BLaER1 treated with 17β-estradiol and CSF1 and Interleukin-3, amounts not matched to agents 10 nM and 100 nM (cell line): ENCODE results near the gene DVL2.
A peak's percentile ranks its signal among the peaks of the same experiment; 100 is the strongest.

Source experiments
- H3K27ac ChIP-seq, 11 experiments: shearing (Covaris generic); formaldehyde crosslinking; 2 replicates each; pipeline ENCODE4 v1.8.1; 2022
- H3K27me3 ChIP-seq, 11 experiments: shearing (Covaris generic); formaldehyde crosslinking; 2 replicates each; pipeline ENCODE4 v1.8.1; 2022
- H3K36me3 ChIP-seq, 11 experiments: shearing (Covaris generic); formaldehyde crosslinking; 2 replicates each; pipeline ENCODE4 v1.8.1; 2022
- H3K4me1 ChIP-seq, 10 experiments: shearing (Covaris generic); formaldehyde crosslinking; 2 replicates each; pipeline ENCODE4 v1.8.1; 2022
- H3K4me2 ChIP-seq, 11 experiments: shearing (Covaris generic); formaldehyde crosslinking; 2 replicates each; pipeline ENCODE4 v1.8.1; 2022
- H3K4me3 ChIP-seq, 10 experiments: shearing (Covaris generic); formaldehyde crosslinking; 2 replicates each; pipeline ENCODE4 v1.8.1; 2022
- H3K9ac ChIP-seq, 11 experiments: shearing (Covaris generic); formaldehyde crosslinking; 2 replicates each; pipeline ENCODE4 v1.8.1; 2022
- H3K9me3 ChIP-seq, 11 experiments: shearing (Covaris generic); formaldehyde crosslinking; replicated peaks in 1 of 11; 2 replicates each; pipeline ENCODE4 v1.8.1; 2022
- H4K20me1 ChIP-seq, 11 experiments: shearing (Covaris generic); formaldehyde crosslinking; 2 replicates each; pipeline ENCODE4 v1.8.1; 2022
- Cebpa-rat ChIP-seq, 11 experiments: shearing (Covaris generic); IDR thresholded peaks; 2 replicates each; pipeline ENCODE4 v1.8.1; 2022

DVL2 gene

DNA sequence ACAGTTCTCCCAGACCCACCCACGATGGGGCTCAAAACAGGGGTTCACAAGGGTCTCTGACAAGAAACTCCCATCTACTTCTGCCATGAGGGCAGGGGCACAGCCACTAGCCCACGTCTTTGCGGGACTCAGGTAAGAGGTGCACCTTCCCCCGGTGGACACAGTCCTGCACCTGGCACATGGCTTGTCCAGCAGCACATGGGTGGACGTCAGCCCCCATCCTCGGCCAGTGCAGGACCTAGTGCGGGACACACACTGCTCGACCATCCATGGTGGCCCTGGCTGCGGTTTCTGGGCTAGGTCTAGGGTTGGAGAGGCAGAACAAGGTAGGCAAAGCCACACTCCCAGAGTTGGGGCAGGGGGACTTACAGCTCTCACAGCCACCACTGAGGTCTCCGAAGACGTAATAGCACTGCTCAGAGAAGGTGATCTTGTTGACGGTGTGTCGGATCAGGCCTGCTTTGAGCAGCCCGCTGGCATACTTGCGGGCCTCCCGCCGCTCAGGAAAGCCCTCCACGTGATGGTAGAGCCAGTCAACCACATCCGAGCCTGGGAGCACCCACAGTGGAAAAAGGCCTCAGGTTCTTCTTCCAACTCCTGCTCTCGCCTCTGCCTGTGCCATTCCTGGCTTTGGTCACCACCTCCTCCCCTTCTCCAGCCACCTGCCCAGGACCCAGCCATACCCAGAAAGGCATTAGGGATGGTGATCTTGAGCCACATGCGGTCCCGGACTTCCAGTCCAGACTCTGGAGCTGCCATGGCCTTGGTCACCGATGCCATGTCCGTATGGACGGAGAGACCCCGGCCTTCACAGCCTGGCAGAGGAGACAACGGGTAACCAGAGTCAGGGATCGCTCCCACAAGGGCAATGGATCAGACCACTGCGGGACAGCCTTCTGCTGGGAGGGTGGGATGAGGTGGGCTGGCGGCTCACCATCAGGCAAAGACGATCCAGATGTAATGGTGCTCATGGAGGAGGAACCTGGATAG, 7.3 kb downstream of the DVL2 start:
- peaks cover 18 to 91% (median 49%) of the 10 kb centered on the region in 11 experiments; a peak in 21 of 22 replicates for H4K20me1 ChIP-seq
- no peak overlapping the region for H3K9ac ChIP-seq
- no peak overlapping the region for H3K27ac ChIP-seq
- TF ChIP-seq Cebpa-rat (IDR thresholded peaks at IDR 0.05) = no peak
- H3K9me3 ChIP-seq = no peaks in the 10 kb centered on the region
- H3K27me3 ChIP-seq = no peaks in the 10 kb centered on the region
- H3K4me2 ChIP-seq = no peak overlapping the region
- peaks cover 5 to 27% (median 17%) of the 10 kb centered on the region in 10 experiments for H3K4me1 ChIP-seq
- H3K36me3 ChIP-seq = peaks cover 84 to 97% (median 90%) of the 10 kb centered on the region in 11 experiments
- H3K4me3 ChIP-seq = no peak overlapping the region

- Histone ChIP-seq H3K27me3 (no peaks in the 10 kb centered on the region), H3K4me2 (no peak overlapping the region), H3K9ac (peak overlapping the region in 6 of 11 experiments; percentile 20 to 50 (median 34); a peak in 6 of 22 replicates), H3K9me3 (no peaks in the 10 kb centered on the region), H4K20me1 (peaks cover 18 to 93% (median 49%) of the 10 kb centered on the region in 11 experiments; a peak in 21 of 22 replicates), H3K27ac (peak overlapping the region in 1 of 11 experiments; percentile 17; a peak in 1 of 22 replicates), H3K36me3 (peaks cover 92 to 100% (median 96%) of the 10 kb centered on the region in 11 experiments), H3K4me1 (peaks cover 8 to 31% (median 23%) of the 10 kb centered on the region in 10 experiments; a peak in 19 of 20 replicates), H3K4me3 (no peak overlapping the region)
- no peak for TF ChIP-seq Cebpa-rat (IDR thresholded peaks at IDR 0.05)
Measured at GRCh38 chr17:7225711-7226331, 8.5 kb downstream of the DVL2 start.

- Histone ChIP-seq H3K4me1 (peaks cover 14 to 32% (median 29%) of the 10 kb centered on the region in 10 experiments), H3K27ac (peak overlapping the region in 1 of 11 experiments; percentile 1; a peak in 1 of 22 replicates), H4K20me1 (peaks cover 14 to 88% (median 46%) of the 10 kb centered on the region in 11 experiments; a peak in 20 of 22 replicates), H3K4me3 (no peak overlapping the region), H3K27me3 (no peaks in the 10 kb centered on the region), H3K9ac (peak overlapping the region in 7 of 11 experiments; percentile 1 to 50 (median 26); a peak in 7 of 22 replicates), H3K4me2 (no peak overlapping the region), H3K36me3 (peaks cover 82 to 89% (median 84%) of the 10 kb centered on the region in 11 experiments), H3K9me3 (no peaks in the 10 kb centered on the region)
- TF ChIP-seq Cebpa-rat (IDR thresholded peaks at IDR 0.05) = no peak
Measured at GRCh38 chr17:7224661-7225111, 9.6 kb downstream of the DVL2 start.

DNA sequence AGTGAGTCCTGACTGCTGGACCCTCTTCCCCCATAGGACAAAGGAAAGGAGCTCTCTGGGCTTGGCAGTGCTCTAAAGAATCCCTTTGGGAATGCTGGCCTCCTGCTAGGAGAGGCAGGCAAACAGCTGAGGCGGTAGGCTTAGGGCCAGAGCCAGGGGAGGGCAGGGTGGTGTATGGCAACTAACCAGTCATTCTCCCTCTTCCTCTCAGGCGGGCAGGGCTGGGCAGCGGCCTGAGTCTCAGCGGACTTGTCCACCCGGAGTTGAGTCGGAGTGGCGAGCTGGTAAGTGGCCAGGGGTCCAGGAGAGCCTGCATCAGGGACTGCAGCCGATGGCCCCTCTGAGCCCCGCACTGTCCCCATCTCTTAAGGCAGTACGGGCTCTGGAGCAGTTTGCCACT, 10.2 kb downstream of the DVL2 start:
- Histone ChIP-seq H3K36me3 (peaks cover 76 to 83% (median 79%) of the 10 kb centered on the region in 11 experiments), H3K9ac (peak overlapping the region in 3 of 11 experiments; percentile 10 to 36 (median 11); a peak in 3 of 22 replicates), H4K20me1 (peaks cover 14 to 83% (median 44%) of the 10 kb centered on the region in 11 experiments; a peak in 20 of 22 replicates), H3K4me1 (peaks cover 19 to 37% (median 34%) of the 10 kb centered on the region in 10 experiments), H3K27ac (no peak overlapping the region), H3K4me2 (no peak overlapping the region), H3K4me3 (no peak overlapping the region), H3K9me3 (no peaks in the 10 kb centered on the region), H3K27me3 (no peaks in the 10 kb centered on the region)
- TF ChIP-seq Cebpa-rat (IDR thresholded peaks at IDR 0.05) = no peak

GRCh38 chr17:7223375-7223774, 10.9 kb downstream of the DVL2 start:
- no peak overlapping the region for H3K4me2 ChIP-seq
- peak overlapping the region in 7 of 11 experiments; percentile 11 to 95 (median 36); a peak in 7 of 22 replicates for H3K9ac ChIP-seq
- TF ChIP-seq Cebpa-rat (IDR thresholded peaks at IDR 0.05) = no peak
- H3K9me3 ChIP-seq = no peaks in the 10 kb centered on the region
- peaks cover 68 to 76% (median 71%) of the 10 kb centered on the region in 11 experiments for H3K36me3 ChIP-seq
- H3K27me3 ChIP-seq = no peaks in the 10 kb centered on the region
- H4K20me1 ChIP-seq = peaks cover 14 to 81% (median 44%) of the 10 kb centered on the region in 11 experiments; a peak in 20 of 22 replicates
- no peak overlapping the region for H3K27ac ChIP-seq
- H3K4me3 ChIP-seq = no peak overlapping the region
- peaks cover 26 to 45% (median 40%) of the 10 kb centered on the region in 10 experiments for H3K4me1 ChIP-seq

- H4K20me1 ChIP-seq = peaks cover 14 to 80% (median 44%) of the 10 kb centered on the region in 11 experiments; a peak in 20 of 22 replicates
- no peak for TF ChIP-seq Cebpa-rat (IDR thresholded peaks at IDR 0.05)
- peaks cover 64 to 72% (median 67%) of the 10 kb centered on the region in 11 experiments for H3K36me3 ChIP-seq
- H3K27me3 ChIP-seq = no peaks in the 10 kb centered on the region
- H3K9ac ChIP-seq = peak overlapping the region in 6 of 11 experiments; percentile 18 to 95 (median 93); a peak in 7 of 22 replicates
- H3K4me1 ChIP-seq = peaks cover 31 to 49% (median 42%) of the 10 kb centered on the region in 10 experiments
- H3K4me3 ChIP-seq = no peak overlapping the region
- H3K27ac ChIP-seq = no peak overlapping the region
- no peaks in the 10 kb centered on the region for H3K9me3 ChIP-seq
- H3K4me2 ChIP-seq = no peak overlapping the region
Measured at GRCh38 chr17:7222972-7223292, 11.4 kb downstream of the DVL2 start.

GRCh38 chr17:7222093-7222971, 12.0 kb downstream of the DVL2 start:
- TF ChIP-seq Cebpa-rat (IDR thresholded peaks at IDR 0.05) = no peak
- H3K4me1 ChIP-seq = peaks cover 34 to 53% (median 46%) of the 10 kb centered on the region in 10 experiments
- peaks cover 14 to 74% (median 44%) of the 10 kb centered on the region in 11 experiments; a peak in 20 of 22 replicates for H4K20me1 ChIP-seq
- no peak overlapping the region for H3K4me3 ChIP-seq
- peak overlapping the region in 9 of 11 experiments; percentile 57 to 95 (median 93); a peak in 13 of 22 replicates for H3K9ac ChIP-seq
- H3K27me3 ChIP-seq = no peaks in the 10 kb centered on the region
- peaks cover 58 to 66% (median 61%) of the 10 kb centered on the region in 11 experiments for H3K36me3 ChIP-seq
- no peaks in the 10 kb centered on the region for H3K9me3 ChIP-seq
- peak overlapping the region in 7 of 11 experiments; percentile 95 to 99 (median 97); a peak in 8 of 22 replicates for H3K4me2 ChIP-seq
- 0 out of 22 replicates have a peak overlapping the region, but pooled peaks of 1 of the 11 experiments have one; percentile 6 for H3K27ac ChIP-seq
